Measurements from ENCODE around the gene RPEL1.

The RPEL1 gene

GRCh38 chr10:103235775-103236174 is 9.9 kb upstream of the RPEL1 start:
- TF ChIP-seq CTCF (IDR thresholded peaks at IDR 0.05; ENCODE audit: insufficient read depth, low read length, poor library complexity, severe bottlenecking) (no peak), EZH2phosphoT487 (conservative IDR thresholded peaks at IDR 0.05; ENCODE audit: low read length) (no peak)
- Histone ChIP-seq H3K36me3 (ENCODE audit: low read length) (no peaks in the 10 kb centered on the region), H2AFZ (ENCODE audit: low read depth, low read length, severe bottlenecking) (no peak overlapping the region), H3F3A (ENCODE audit: insufficient read depth) (no peaks in the 10 kb centered on the region), H3K9me3 (ENCODE audit: insufficient read depth, low read length) (no peaks in the 10 kb centered on the region), H3K9me2 (replicated peaks; ENCODE audit: insufficient read depth, low read length) (no peaks in the 10 kb centered on the region), H3K27ac (ENCODE audit: low read depth, low read length) (no peak overlapping the region), H4K20me1 (ENCODE audit: low read depth, low read length) (no peaks in the 10 kb centered on the region), H3K79me2 (ENCODE audit: insufficient read depth, low read length) (no peaks in the 10 kb centered on the region), H3K4me2 (ENCODE audit: low read depth, low read length, poor library complexity, severe bottlenecking) (no peak overlapping the region), H3K4me3 (ENCODE audit: insufficient read depth, low read length, poor library complexity, severe bottlenecking) (no peak overlapping the region), H3K9ac (ENCODE audit: low read length) (no peak overlapping the region), H3K27me3 (ENCODE audit: low read length) (no peaks in the 10 kb centered on the region)

- no peaks in the 10 kb centered on the region for H3F3A ChIP-seq (ENCODE audit: insufficient read depth)
- no peak overlapping the region for H3K4me2 ChIP-seq (ENCODE audit: low read depth, low read length, poor library complexity, severe bottlenecking)
Measured at GRCh38 chr10:103238506-103239252, 7.0 kb upstream of the RPEL1 start.

GRCh38 chr10:103241262-103242011 is 4.2 kb upstream of the RPEL1 start:
- TF ChIP-seq EZH2phosphoT487 (conservative IDR thresholded peaks at IDR 0.05; ENCODE audit: low read length) (no peak), CTCF (IDR thresholded peaks at IDR 0.05; ENCODE audit: insufficient read depth, low read length, poor library complexity, severe bottlenecking) (no peak)
- Histone ChIP-seq H3K9me2 (replicated peaks; ENCODE audit: insufficient read depth, low read length) (no peaks in the 10 kb centered on the region), H3K79me2 (ENCODE audit: insufficient read depth, low read length) (no peaks in the 10 kb centered on the region), H3F3A (ENCODE audit: insufficient read depth) (no peaks in the 10 kb centered on the region), H3K27me3 (ENCODE audit: low read length) (no peaks in the 10 kb centered on the region), H3K4me2 (ENCODE audit: low read depth, low read length, poor library complexity, severe bottlenecking) (no peak overlapping the region), H3K9ac (ENCODE audit: low read length) (no peak overlapping the region), H3K27ac (ENCODE audit: low read depth, low read length) (no peak overlapping the region), H3K36me3 (ENCODE audit: low read length) (no peaks in the 10 kb centered on the region), H2AFZ (ENCODE audit: low read depth, low read length, severe bottlenecking) (no peak overlapping the region), H4K20me1 (ENCODE audit: low read depth, low read length) (no peaks in the 10 kb centered on the region), H3K4me3 (ENCODE audit: insufficient read depth, low read length, poor library complexity, severe bottlenecking) (no peak overlapping the region), H3K9me3 (ENCODE audit: insufficient read depth, low read length) (no peaks in the 10 kb centered on the region)

More at GRCh38 chr10:103238506-103239252, 7.0 kb upstream of the RPEL1 start:
- Histone ChIP-seq H3K79me2 (ENCODE audit: insufficient read depth, low read length) (no peaks in the 10 kb centered on the region), H3K27ac (ENCODE audit: low read depth, low read length) (no peak overlapping the region), H3K9me2 (replicated peaks; ENCODE audit: insufficient read depth, low read length) (no peaks in the 10 kb centered on the region), H3K4me3 (ENCODE audit: insufficient read depth, low read length, poor library complexity, severe bottlenecking) (no peak overlapping the region), H3K36me3 (ENCODE audit: low read length) (no peaks in the 10 kb centered on the region), H4K20me1 (ENCODE audit: low read depth, low read length) (no peaks in the 10 kb centered on the region), H3K9me3 (ENCODE audit: insufficient read depth, low read length) (no peaks in the 10 kb centered on the region), H3K27me3 (ENCODE audit: low read length) (no peaks in the 10 kb centered on the region), H2AFZ (ENCODE audit: low read depth, low read length, severe bottlenecking) (no peak overlapping the region), H3K9ac (ENCODE audit: low read length) (no peak overlapping the region)
- no peak for TF ChIP-seq EZH2phosphoT487 (conservative IDR thresholded peaks at IDR 0.05; ENCODE audit: low read length)
- TF ChIP-seq CTCF (IDR thresholded peaks at IDR 0.05; ENCODE audit: insufficient read depth, low read length, poor library complexity, severe bottlenecking) = no peak
